HepG2 (cell line): ENCODE data around the gene MAP2K2. TPM values are rescaled to one million over a fixed set of nuclear protein-coding genes. Genes with fewer than 3 reads are reported as not detected.
A peak's percentile ranks its signal among the peaks of the same experiment; 100 is the strongest.

Source experiments
- ATAC-seq: fragments of 200-7000 bp; cut with Tn5 transposase; 3 replicates; pipeline ENCODE4 v1.9.1; 2020; ENCODE audit warnings: mild to moderate bottlenecking, moderate library complexity
- BruUV-seq: library from RNA; stranded (reverse); fragments of 400-500 nt; replicated peaks from 2 replicates; lab custom pipeline; 2021; lab: Mats Ljungman, UMichigan
- CTCF ChIA-PET: fragments of 300-600 bp; formaldehyde crosslinking; extraction: SDS; loops from one replicate; lab custom pipeline; 2021; ENCODE audit warnings: low total read pairs, inconsistent platforms, low intra/inter-chr PET ratio; lab: Yijun Ruan, JAX
- POLR2A ChIA-PET: fragments of 350-600 bp; sonication (Branson Sonifier 250); formaldehyde crosslinking; loops from one replicate; lab custom pipeline; 2020; ENCODE audit warnings: antibody characterized with exemption, inconsistent platforms; lab: Yijun Ruan, JAX
- DNase-seq: peaks from one replicate; pipeline ENCODE4 v3.0.0-alpha.2; 2015; ENCODE audit warnings: low spot score
- FAIRE-seq: peaks from 3 replicates; lab custom pipeline; 2011; peaks lifted over from hg19 to GRCh38; lab: Jason Lieb, UNC
- H2AFZ ChIP-seq: one replicate; pipeline ENCODE4 v1.6.1; 2011; ENCODE audit warnings: low read length, inconsistent platforms
- H3K27ac ChIP-seq: fragments of 300-600 bp; 3 replicates; pipeline ENCODE4 v1.8.0; 2011; ENCODE audit warnings: mixed run types, mild to moderate bottlenecking, mixed read lengths, low read length, inconsistent platforms; ENCODE audit not compliant: insufficient read depth; ENCODE audit errors: extremely low read length
- H3K27me3 ChIP-seq, 2 experiments: fragments of 200-600 bp in 1 of 2; 2 replicates in 1 of 2; 3 replicates in 1 of 2; pipeline versions ENCODE4 v1.6.0 to v1.8.0; 2011; ENCODE audit warnings: low read length in 2 of 2, mild to moderate bottlenecking in 2 of 2, moderate library complexity in 2 of 2, inconsistent platforms in 1 of 2; ENCODE audit not compliant: insufficient read depth in 2 of 2, control insufficient read depth in 1 of 2
- H3K36me3 ChIP-seq, 2 experiments: fragments of 200-600 bp in 1 of 2; replicated peaks in 1 of 2; 2 replicates in 1 of 2; 3 replicates in 1 of 2; pipeline versions ENCODE4 v1.5.1 to v1.8.0; 2011; ENCODE audit warnings: low read length in 2 of 2, inconsistent platforms in 1 of 2; ENCODE audit not compliant: insufficient read depth in 2 of 2, control insufficient read depth in 1 of 2
- H3K4me1 ChIP-seq: 2 replicates; pipeline ENCODE4 v1.5.1; 2012; ENCODE audit warnings: low read length, inconsistent platforms; ENCODE audit not compliant: insufficient read depth
- H3K4me2 ChIP-seq: 2 replicates; pipeline ENCODE4 v1.6.0; 2011; ENCODE audit warnings: low read depth, low read length, inconsistent platforms
- H3K4me3 ChIP-seq, 3 experiments: fragments of 200-600 bp in 1 of 3; sonication (generic), shearing (Covaris generic) in 1 of 3; replicated peaks in 1 of 3; 2 replicates each; pipeline ENCODE4 v1.5.1; 2011 to 2016; ENCODE audit warnings: low read length in 3 of 3, inconsistent platforms in 2 of 3, low read depth in 2 of 3, mild to moderate bottlenecking in 2 of 3, control low read depth in 1 of 3, mixed read lengths in 1 of 3; ENCODE audit not compliant: insufficient read depth in 1 of 3
- H3K79me2 ChIP-seq: one replicate; pipeline ENCODE4 v1.6.1; 2011; ENCODE audit warnings: low read length, inconsistent platforms; ENCODE audit not compliant: insufficient read depth
- H3K9ac ChIP-seq: 2 replicates; pipeline ENCODE4 v1.6.0; 2011; ENCODE audit warnings: mild to moderate bottlenecking, low read depth, low read length, inconsistent platforms; ENCODE audit not compliant: insufficient read depth
- H3K9me3 ChIP-seq: 2 replicates; pipeline ENCODE4 v1.5.1; 2012; ENCODE audit warnings: mild to moderate bottlenecking, low read length
- H4K20me1 ChIP-seq: 2 replicates; pipeline ENCODE4 v1.6.0; 2011; ENCODE audit warnings: inconsistent platforms, mild to moderate bottlenecking, low read length, moderate library complexity; ENCODE audit not compliant: insufficient read depth
- CEBPB ChIP-seq: IDR thresholded peaks from 2 replicates; pipeline ENCODE4 v1.6.1; 2011; ENCODE audit warnings: low read depth, low read length, improper control_type of control experiment, borderline replicate concordance
- GLI4 ChIP-seq: sonication (generic); formaldehyde crosslinking; IDR thresholded peaks from 2 replicates; pipeline ENCODE4 v1.5.1; 2020; ENCODE audit warnings: missing genetic modification reagents, mild to moderate bottlenecking, moderate library complexity, borderline replicate concordance
- HDAC2 ChIP-seq: sonication (generic); formaldehyde crosslinking; IDR thresholded peaks from 2 replicates; pipeline ENCODE4 v1.4.0; 2020; ENCODE audit warnings: missing genetic modification reagents
- HIVEP1 ChIP-seq: sonication (generic); formaldehyde crosslinking; IDR thresholded peaks from 2 replicates; pipeline ENCODE4 v1.4.0; 2020; ENCODE audit warnings: mild to moderate bottlenecking, missing genetic modification reagents
- KAT2B ChIP-seq: fragments of 150-350 bp; IDR thresholded peaks from 2 replicates; pipeline ENCODE4 v1.6.1; 2014; ENCODE audit warnings: low read depth, low read length, borderline replicate concordance
- KDM5B ChIP-seq: sonication (generic); formaldehyde crosslinking; IDR thresholded peaks from 2 replicates; pipeline ENCODE4 v1.4.0; 2020; ENCODE audit warnings: missing genetic modification reagents, mild to moderate bottlenecking, borderline replicate concordance
- MXD4 ChIP-seq: IDR thresholded peaks from 2 replicates; pipeline ENCODE4 v1.6.1; 2016; ENCODE audit warnings: mild to moderate bottlenecking, missing biosample characterization, missing genetic modification reagents
- MYPOP ChIP-seq: sonication (generic); formaldehyde crosslinking; IDR thresholded peaks from 2 replicates; pipeline ENCODE4 v1.8.1; 2023; ENCODE audit warnings: mild to moderate bottlenecking, moderate library complexity, missing genetic modification reagents
- PAWR ChIP-seq: sonication (generic); formaldehyde crosslinking; IDR thresholded peaks from 2 replicates; pipeline ENCODE4 v1.4.0; 2020; ENCODE audit warnings: missing genetic modification reagents, mild to moderate bottlenecking, borderline replicate concordance
- PITX1 ChIP-seq: sonication (generic); formaldehyde crosslinking; IDR thresholded peaks from 2 replicates; pipeline ENCODE4 v1.5.1; 2020; ENCODE audit warnings: mild to moderate bottlenecking, missing genetic modification reagents
- RORA ChIP-seq: sonication (generic); formaldehyde crosslinking; IDR thresholded peaks from 2 replicates; pipeline ENCODE4 v1.5.0; 2020; ENCODE audit warnings: mild to moderate bottlenecking, missing genetic modification reagents, moderate library complexity
- RXRB ChIP-seq: IDR thresholded peaks from 2 replicates; pipeline ENCODE4 v1.6.1; 2016; ENCODE audit warnings: borderline replicate concordance, missing genetic modification reagents, missing compliant biosample characterization
- ZNF264 ChIP-seq: sonication (generic); formaldehyde crosslinking; IDR thresholded peaks from 2 replicates; pipeline ENCODE4 v1.4.0; 2020; ENCODE audit warnings: missing genetic modification reagents
- ZNF317 ChIP-seq: sonication (generic); formaldehyde crosslinking; IDR thresholded peaks from 2 replicates; pipeline ENCODE4 v1.5.0; 2020; ENCODE audit warnings: mild to moderate bottlenecking, missing genetic modification reagents
- ZNF496 ChIP-seq: sonication (generic); formaldehyde crosslinking; IDR thresholded peaks from 2 replicates; pipeline ENCODE4 v1.8.1; 2023; ENCODE audit warnings: mild to moderate bottlenecking, moderate library complexity, missing genetic modification reagents; ENCODE audit not compliant: insufficient replicate concordance
- ZNF577 ChIP-seq: sonication (generic); formaldehyde crosslinking; IDR thresholded peaks from 2 replicates; pipeline ENCODE4 v1.4.0; 2020; ENCODE audit warnings: mild to moderate bottlenecking, low read depth, missing genetic modification reagents, borderline replicate concordance
- ZNF75D ChIP-seq: sonication (generic); formaldehyde crosslinking; IDR thresholded peaks from 2 replicates; pipeline ENCODE4 v1.8.1; 2023; ENCODE audit warnings: missing genetic modification reagents, mild to moderate bottlenecking, borderline replicate concordance
- ZNF878 ChIP-seq: sonication (generic); formaldehyde crosslinking; IDR thresholded peaks from 2 replicates; pipeline ENCODE4 v1.8.1; 2023; ENCODE audit warnings: mild to moderate bottlenecking, missing genetic modification reagents, moderate library complexity
- ZSCAN20 ChIP-seq: sonication (generic); formaldehyde crosslinking; IDR thresholded peaks from 2 replicates; pipeline ENCODE4 v1.4.0; 2020; ENCODE audit warnings: missing genetic modification reagents, mild to moderate bottlenecking, borderline replicate concordance
- WGBS: methylation state at CpG from one replicate; pipeline ENCODE4 v1.1.6; 2017; ENCODE audit warnings: low lambda C conversion rate; 5-methylcytosine and 5-hydroxymethylcytosine counted together
- in situ Hi-C: cut with HindIII; loops from 2 replicates; pipeline ENCODE4 v1.10.0; 2017; ENCODE audit warnings: low pct_unique_long_range_greater_than_20kb; ENCODE audit not compliant: extremely low pct_ligation_motif_present
- intact Hi-C: fragments of 100-400 bp; cut with micrococcal nuclease; formaldehyde crosslinking; loops from one replicate; pipeline ENCODE4 v1.10.0; 2022; ENCODE audit not compliant: unreplicated experiment
- polyA plus RNA-seq, 8 experiments: library from polyadenylated mRNA; depleted of rRNA in 3 of 8; stranded (reverse) in 7 of 8; unstranded in 1 of 8; fragments of >200 nt; fragmentation: Illumina TruSeq in 4 of 8; extraction: Trizol in 4 of 8; gene quantifications; 2 replicates each; pipeline versions ENCODE4 v1.2.1 to v1.2.3, GENCODE V29; 2011 to 2016; ENCODE audit warnings: low read depth in 4 of 8, missing spikeins in 1 of 8, mixed read lengths in 1 of 8; ENCODE audit not compliant: insufficient read depth in 1 of 8
- total RNA-seq, 5 experiments: library from RNA; depleted of rRNA; stranded (reverse); fragments of >200 nt; fragmentation: Illumina TruSeq; extraction: Trizol; gene quantifications; 2 replicates each; pipeline ENCODE4 v1.2.3, GENCODE V29; 2016; ENCODE audit warnings: low read depth in 1 of 5
- TF ChIP-seq, protein P1 (sequence below): IDR thresholded peaks from 2 replicates; pipeline ENCODE4 v1.6.1; 2016; ENCODE audit warnings: mild to moderate bottlenecking, missing biosample characterization, missing genetic modification reagents
- TF ChIP-seq, protein P2 (sequence below): sonication (generic); formaldehyde crosslinking; IDR thresholded peaks from 2 replicates; pipeline ENCODE4 v1.8.0; 2022; ENCODE audit warnings: mild to moderate bottlenecking, missing genetic modification reagents

The MAP2K2 gene
- total and polyA plus RNA-seq, 2 of the 13 experiments (the other 11 are each of a cell fraction or from before 2014, with no cell fraction given): 70.3 to 80.9 TPM

DNA sequence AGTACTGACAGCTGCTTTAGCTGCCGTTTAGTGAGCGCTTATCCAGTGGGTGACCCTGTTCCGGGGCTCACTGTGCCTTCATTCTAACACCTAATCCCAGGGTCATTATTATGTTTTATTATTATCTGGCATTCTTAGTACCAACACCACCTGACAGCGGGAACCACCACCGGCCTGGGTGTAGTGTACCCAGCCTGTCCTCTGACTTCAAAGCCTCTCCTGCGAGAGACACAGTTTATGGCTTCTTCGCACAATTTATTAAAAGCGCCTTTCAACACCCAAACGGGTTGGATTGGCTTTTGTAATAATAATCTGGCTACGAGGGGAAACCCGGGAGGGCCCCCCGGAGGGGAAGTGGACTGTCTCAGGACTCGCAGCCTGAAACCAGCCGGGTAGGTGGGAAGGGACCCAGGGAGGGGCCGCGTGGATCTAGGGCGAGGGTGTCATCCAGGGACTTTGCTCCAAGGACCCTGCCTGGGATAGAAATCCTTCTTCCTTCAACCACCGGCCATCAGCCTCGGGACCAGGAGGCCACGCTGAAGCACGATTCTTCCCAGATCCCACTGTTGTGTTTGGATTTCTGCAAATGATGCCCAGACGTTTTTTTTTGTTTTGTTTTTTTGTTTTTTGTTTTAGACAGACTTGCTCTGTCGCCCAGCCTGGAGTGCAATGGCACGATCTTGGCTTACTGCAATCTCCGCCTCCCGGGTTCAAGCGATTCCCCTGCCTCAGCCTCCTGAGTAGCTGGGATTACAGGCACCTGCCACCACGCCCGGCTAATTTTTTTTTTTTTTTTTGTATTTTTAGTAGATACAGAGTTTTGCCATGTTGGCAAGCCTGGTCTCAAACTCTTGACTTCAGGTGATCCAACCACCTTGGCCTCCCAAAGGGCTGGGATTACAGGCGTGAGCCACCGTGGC lies 55.6 kb downstream of the MAP2K2 start:
- DNase-seq (no peak), FAIRE-seq (no peak), ATAC-seq (no peak)
- Histone ChIP-seq H4K20me1 (peaks cover 11% of the 10 kb centered on the region; the same call in 1 of the 2 replicates), H2AFZ (no peak overlapping the region), H3K4me3 (peak overlapping the region; percentile 81 to 94 (median 89)), H3K9ac (peak overlapping the region; percentile 85; the same call in 1 of the 2 replicates), H3K27ac (no peak overlapping the region), H3K9me3 (no peaks in the 10 kb centered on the region), H3K79me2 (peaks cover 15% of the 10 kb centered on the region), H3K4me1 (peaks cover 31% of the 10 kb centered on the region), H3K36me3 (peaks cover 0 to 1% of the 10 kb centered on the region in 2 experiments; a peak in 2 of 5 replicates), H3K4me2 (peak overlapping the region; percentile 97), H3K27me3 (no peaks in the 10 kb centered on the region)
- ChIA-PET CTCF (no interaction called here), POLR2A (interaction anchor here (1.9 kb wide), 1 partner anchor 10 kb away, joined by 19 read pairs; no protein-coding TSS in a partner anchor)
- in situ Hi-C loops (no loop called here), intact Hi-C loops (loop anchor here (5.0 kb wide), 1 partner anchor 584 kb away; no protein-coding TSS in a partner anchor)
- 5% methylated on average over 31 of the region's 31 CpGs for WGBS
- no TSS peak for BruUV-seq
- no peak for TF ChIP-seq CEBPB
- peak; percentile 90; the same call in 1 of the 2 replicates for TF ChIP-seq ZSCAN20 (CRISPR knock-in tag)
- no peak for TF ChIP-seq KAT2B
- TF ChIP-seq, protein P1, sequence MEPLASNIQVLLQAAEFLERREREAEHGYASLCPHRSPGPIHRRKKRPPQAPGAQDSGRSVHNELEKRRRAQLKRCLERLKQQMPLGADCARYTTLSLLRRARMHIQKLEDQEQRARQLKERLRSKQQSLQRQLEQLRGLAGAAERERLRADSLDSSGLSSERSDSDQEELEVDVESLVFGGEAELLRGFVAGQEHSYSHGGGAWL (CRISPR knock-in tag): no peak
- 0 out of 2 replicates have a peak, but pooled peaks have one; percentile 25 for TF ChIP-seq KDM5B (CRISPR knock-in tag)
- TF ChIP-seq PITX1 (CRISPR knock-in tag): 0 out of 2 replicates have a peak, but pooled peaks have one; percentile 25
- TF ChIP-seq ZNF75D: no peak
- TF ChIP-seq GLI4 (CRISPR knock-in tag): no peak
- TF ChIP-seq HIVEP1 (CRISPR knock-in tag): no peak
- no peak for TF ChIP-seq MYPOP (CRISPR knock-in tag)
- TF ChIP-seq ZNF317: no peak
- no peak for TF ChIP-seq PAWR (CRISPR knock-in tag)
- no peak for TF ChIP-seq ZNF496
- 0 out of 2 replicates have a peak, but pooled peaks have one; percentile 15 for TF ChIP-seq RXRB (CRISPR knock-in tag)
- no peak for TF ChIP-seq MXD4
- TF ChIP-seq ZNF577 (CRISPR knock-in tag): no peak
- TF ChIP-seq RORA (CRISPR knock-in tag): no peak
- no peak for TF ChIP-seq ZNF264
- TF ChIP-seq HDAC2 (CRISPR knock-in tag): 0 out of 2 replicates have a peak, but pooled peaks have one; percentile 6
- TF ChIP-seq ZNF878 (CRISPR knock-in tag): no peak
- TF ChIP-seq, protein P2, sequence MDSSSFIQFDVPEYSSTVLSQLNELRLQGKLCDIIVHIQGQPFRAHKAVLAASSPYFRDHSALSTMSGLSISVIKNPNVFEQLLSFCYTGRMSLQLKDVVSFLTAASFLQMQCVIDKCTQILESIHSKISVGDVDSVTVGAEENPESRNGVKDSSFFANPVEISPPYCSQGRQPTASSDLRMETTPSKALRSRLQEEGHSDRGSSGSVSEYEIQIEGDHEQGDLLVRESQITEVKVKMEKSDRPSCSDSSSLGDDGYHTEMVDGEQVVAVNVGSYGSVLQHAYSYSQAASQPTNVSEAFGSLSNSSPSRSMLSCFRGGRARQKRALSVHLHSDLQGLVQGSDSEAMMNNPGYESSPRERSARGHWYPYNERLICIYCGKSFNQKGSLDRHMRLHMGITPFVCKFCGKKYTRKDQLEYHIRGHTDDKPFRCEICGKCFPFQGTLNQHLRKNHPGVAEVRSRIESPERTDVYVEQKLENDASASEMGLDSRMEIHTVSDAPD (CRISPR knock-in tag): no peak
